ENCODE data around the gene TRPV4. TPM values are rescaled to one million over a fixed set of nuclear protein-coding genes. Genes with fewer than 3 reads are reported as not detected.

The TRPV4 gene
- polyA plus RNA-seq, 1 donor from 2014 or later: not detected

GRCh38 chr12:109836916-109837315, 3.7 kb upstream of the TRPV4 start:
- H3K9me3 ChIP-seq (ENCODE audit: low read length): no peaks in the 10 kb centered on the region
- H3K9me2 ChIP-seq (ENCODE audit: insufficient read depth, low read length): no peaks in the 10 kb centered on the region
- TF ChIP-seq POLR2AphosphoS5 (IDR thresholded peaks at IDR 0.05) (no peak), TAF1 (IDR thresholded peaks at IDR 0.05; ENCODE audit: low read depth) (no peak), RAD21 (conservative IDR thresholded peaks at IDR 0.05) (no peak), REST (IDR thresholded peaks at IDR 0.05; ENCODE audit: borderline replicate concordance) (no peak), EP300 (conservative IDR thresholded peaks at IDR 0.05; ENCODE audit: poor library complexity, severe bottlenecking) (no peak), MXI1 (conservative IDR thresholded peaks at IDR 0.05; ENCODE audit: poor library complexity, severe bottlenecking) (no peak), SMC3 (conservative IDR thresholded peaks at IDR 0.05; ENCODE audit: poor library complexity) (no peak), CTCF (IDR thresholded peaks at IDR 0.05; ENCODE audit: poor library complexity, severe bottlenecking) (no peak), EZH2 (IDR thresholded peaks at IDR 0.05; ENCODE audit: borderline replicate concordance, insufficient read depth, low read length, poor library complexity, severe bottlenecking) (no peak)
- no peaks in the 10 kb centered on the region for H3K79me2 ChIP-seq (replicated peaks; ENCODE audit: insufficient read depth, low read length)
- no peak overlapping the region for H3K4me2 ChIP-seq (ENCODE audit: low read length)
- no peak overlapping the region for H3K9ac ChIP-seq (ENCODE audit: low read length)
- H3K27me3 ChIP-seq (ENCODE audit: insufficient read depth, low read depth, low read length): peaks cover 12% of the 10 kb centered on the region
- no peaks in the 10 kb centered on the region for H3K36me3 ChIP-seq (ENCODE audit: insufficient read depth, low read length)
- no peak overlapping the region for H3K4me3 ChIP-seq (ENCODE audit: low read length)
- H3F3A ChIP-seq (ENCODE audit: insufficient read depth, low read length, poor library complexity, severe bottlenecking): no peaks in the 10 kb centered on the region
- no peak overlapping the region for H2AFZ ChIP-seq (ENCODE audit: low read depth, low read length)
- H3K27ac ChIP-seq (ENCODE audit: low read length): no peak overlapping the region
- H4K20me1 ChIP-seq (ENCODE audit: insufficient read depth): no peaks in the 10 kb centered on the region

GRCh38 chr12:109835827-109836226, 2.6 kb upstream of the TRPV4 start:
- Histone ChIP-seq H3K4me2 (ENCODE audit: low read length) (no peak overlapping the region), H3K4me3 (ENCODE audit: low read length) (no peak overlapping the region), H3K36me3 (ENCODE audit: insufficient read depth, low read length) (no peaks in the 10 kb centered on the region), H3K9me2 (ENCODE audit: insufficient read depth, low read length) (no peaks in the 10 kb centered on the region), H2AFZ (ENCODE audit: low read depth, low read length) (no peak overlapping the region), H3K9me3 (ENCODE audit: low read length) (no peaks in the 10 kb centered on the region), H3K9ac (ENCODE audit: low read length) (no peak overlapping the region), H3F3A (ENCODE audit: insufficient read depth, low read length, poor library complexity, severe bottlenecking) (no peaks in the 10 kb centered on the region), H3K27ac (ENCODE audit: low read length) (no peak overlapping the region), H3K27me3 (ENCODE audit: insufficient read depth, low read depth, low read length) (peaks cover 12% of the 10 kb centered on the region), H4K20me1 (ENCODE audit: insufficient read depth) (no peaks in the 10 kb centered on the region), H3K79me2 (replicated peaks; ENCODE audit: insufficient read depth, low read length) (no peaks in the 10 kb centered on the region)
- TF ChIP-seq MXI1 (conservative IDR thresholded peaks at IDR 0.05; ENCODE audit: poor library complexity, severe bottlenecking) (no peak), RAD21 (conservative IDR thresholded peaks at IDR 0.05) (no peak), EZH2 (IDR thresholded peaks at IDR 0.05; ENCODE audit: borderline replicate concordance, insufficient read depth, low read length, poor library complexity, severe bottlenecking) (no peak), EP300 (conservative IDR thresholded peaks at IDR 0.05; ENCODE audit: poor library complexity, severe bottlenecking) (no peak), CTCF (IDR thresholded peaks at IDR 0.05; ENCODE audit: poor library complexity, severe bottlenecking) (no peak)
